Neural crest cell (in vitro differentiated cells): Measurements from ENCODE around the gene DDX18. TPM values are rescaled to one million over a fixed set of nuclear protein-coding genes. Genes with fewer than 3 reads are reported as not detected.
A peak's percentile ranks its signal among the peaks of the same experiment; 100 is the strongest.

ENCODE experiments used
- DNase-seq: peaks from one replicate; pipeline ENCODE4 v3.0.0; 2021; ENCODE audit warnings: low read depth, mixed read lengths, low spot score
- H3K27ac Mint-ChIP-seq: one replicate; pipeline ENCODE4 v1.8.0; 2021; ENCODE audit warnings: mild to moderate bottlenecking, mixed read lengths; ENCODE audit not compliant: unreplicated experiment
- H3K27me3 Mint-ChIP-seq: 2 replicates; pipeline ENCODE4 v1.8.0; 2021; ENCODE audit warnings: low read depth, mild to moderate bottlenecking, mixed read lengths
- H3K36me3 Mint-ChIP-seq: 2 replicates; pipeline ENCODE4 v1.8.0; 2021; ENCODE audit warnings: low read depth, mild to moderate bottlenecking, mixed read lengths
- H3K4me1 Mint-ChIP-seq: 2 replicates; pipeline ENCODE4 v1.8.0; 2021; ENCODE audit warnings: mixed read lengths
- H3K4me3 Mint-ChIP-seq: one replicate; pipeline ENCODE4 v1.8.0; 2021; ENCODE audit warnings: mild to moderate bottlenecking, mixed read lengths
- H3K9me3 Mint-ChIP-seq: 2 replicates; pipeline ENCODE4 v1.8.0; 2021; ENCODE audit warnings: mixed read lengths
- CTCF ChIP-seq: fragments of 200-600 bp; sonication (generic); conservative IDR thresholded peaks from 2 replicates; pipeline ENCODE4 v1.5.0; 2021; ENCODE audit warnings: antibody characterized with exemption, mild to moderate bottlenecking
- total RNA-seq: library from RNA; stranded (reverse); gene quantifications from 2 replicates; pipeline ENCODE4 v1.2.1, GENCODE V29; 2021

DDX18 gene
- total RNA-seq, 1 donor from 2014 or later = 76.7 TPM

- no peaks in the 10 kb centered on the region for H3K27me3 Mint-ChIP-seq
- no peaks in the 10 kb centered on the region for H3K9me3 Mint-ChIP-seq
- H3K4me3 Mint-ChIP-seq = no peak overlapping the region
- H3K4me1 Mint-ChIP-seq = no peaks in the 10 kb centered on the region
- H3K27ac Mint-ChIP-seq = no peak overlapping the region
- H3K36me3 Mint-ChIP-seq = peaks cover 3% of the 10 kb centered on the region
- no peak for DNase-seq
- no peak for TF ChIP-seq CTCF
These were observed 37.6 kb upstream of the DDX18 start for GRCh38 chr2:117776888-117777287.

GRCh38 chr2:117785740-117786139 is 28.8 kb upstream of the DDX18 start:
- Mint-ChIP-seq H3K9me3 (peaks cover 7% of the 10 kb centered on the region), H3K27ac (no peak overlapping the region), H3K4me1 (no peaks in the 10 kb centered on the region), H3K4me3 (no peak overlapping the region), H3K36me3 (no peaks in the 10 kb centered on the region), H3K27me3 (no peaks in the 10 kb centered on the region)
- peak; percentile 80 for TF ChIP-seq CTCF
- peak; percentile 53 for DNase-seq

- Mint-ChIP-seq H3K4me3 (no peak overlapping the region), H3K27me3 (no peaks in the 10 kb centered on the region), H3K36me3 (no peaks in the 10 kb centered on the region), H3K9me3 (peaks cover 7% of the 10 kb centered on the region), H3K4me1 (no peaks in the 10 kb centered on the region), H3K27ac (no peak overlapping the region)
- DNase-seq = no peak
- TF ChIP-seq CTCF = no peak
These were observed 28.0 kb upstream of the DDX18 start for GRCh38 chr2:117786520-117786919.

GRCh38 chr2:117789505-117789904 is 25.0 kb upstream of the DDX18 start:
- no peak for TF ChIP-seq CTCF
- no peak for DNase-seq
- no peaks in the 10 kb centered on the region for H3K4me1 Mint-ChIP-seq

GRCh38 chr2:117794668-117795067 is 19.8 kb upstream of the DDX18 start:
- no peak for DNase-seq
- peaks cover 7% of the 10 kb centered on the region for H3K9me3 Mint-ChIP-seq
- H3K27ac Mint-ChIP-seq = no peak overlapping the region

More at GRCh38 chr2:117789505-117789904, 25.0 kb upstream of the DDX18 start:
- Mint-ChIP-seq H3K27ac (no peak overlapping the region), H3K9me3 (peaks cover 7% of the 10 kb centered on the region), H3K36me3 (no peaks in the 10 kb centered on the region), H3K27me3 (peaks cover 3% of the 10 kb centered on the region), H3K4me3 (no peak overlapping the region)

More at GRCh38 chr2:117794668-117795067, 19.8 kb upstream of the DDX18 start:
- peaks cover 3% of the 10 kb centered on the region for H3K27me3 Mint-ChIP-seq
- no peaks in the 10 kb centered on the region for H3K36me3 Mint-ChIP-seq
- TF ChIP-seq CTCF = no peak
- no peak overlapping the region for H3K4me3 Mint-ChIP-seq
- no peaks in the 10 kb centered on the region for H3K4me1 Mint-ChIP-seq
